HEK293T (cell line): ENCODE data around the gene SPATA21.

Source experiments
- ARNT ChIP-seq: fragments of 450-650 bp; IDR thresholded peaks from 2 replicates; pipeline ENCODE4 v1.6.1; 2017; ENCODE audit warnings: mild to moderate bottlenecking
- BHLHE40 ChIP-seq: fragments of 450-650 bp; IDR thresholded peaks from 2 replicates; pipeline ENCODE4 v1.6.1; 2016; ENCODE audit warnings: mild to moderate bottlenecking, moderate library complexity, borderline replicate concordance
- ELF4 ChIP-seq: fragments of 450-650 bp; IDR thresholded peaks from 2 replicates; pipeline ENCODE4 v1.6.1; 2017; ENCODE audit warnings: antibody characterized with exemption
- FOXA1 ChIP-seq: fragments of 450-650 bp; IDR thresholded peaks from 2 replicates; pipeline ENCODE4 v1.6.1; 2016; ENCODE audit warnings: mild to moderate bottlenecking
- FOXM1 ChIP-seq: fragments of 450-650 bp; IDR thresholded peaks from 2 replicates; pipeline ENCODE4 v1.6.1; 2017; ENCODE audit warnings: mild to moderate bottlenecking, borderline replicate concordance
- LEF1 ChIP-seq: fragments of 450-650 bp; IDR thresholded peaks from 2 replicates; pipeline ENCODE4 v1.6.1; 2017; ENCODE audit warnings: mild to moderate bottlenecking, borderline replicate concordance
- NFRKB ChIP-seq: fragments of 450-650 bp; IDR thresholded peaks from 2 replicates; pipeline ENCODE4 v1.6.1; 2016; ENCODE audit warnings: mild to moderate bottlenecking, moderate library complexity
- PKNOX1 ChIP-seq: fragments of 450-650 bp; IDR thresholded peaks from 2 replicates; pipeline ENCODE4 v1.6.1; 2016
- SP1 ChIP-seq: fragments of 450-650 bp; IDR thresholded peaks from 2 replicates; pipeline ENCODE4 v1.6.1; 2017
- SUZ12 ChIP-seq: fragments of 450-650 bp; IDR thresholded peaks from 2 replicates; pipeline ENCODE4 v1.6.1; 2016; ENCODE audit warnings: mild to moderate bottlenecking
- TARDBP ChIP-seq: fragments of 450-650 bp; IDR thresholded peaks from 2 replicates; pipeline ENCODE4 v1.6.1; 2016
- ZNF384 ChIP-seq: fragments of 450-650 bp; IDR thresholded peaks from 2 replicates; pipeline ENCODE4 v1.6.1; 2016

GRCh38 chr1:16354619-16355018, 82.6 kb downstream of the SPATA21 start:
- TF ChIP-seq ELF4 (no peak), ARNT (no peak), BHLHE40 (no peak), SP1 (no peak), PKNOX1 (no peak), TARDBP (no peak), FOXM1 (no peak), ZNF384 (no peak), LEF1 (no peak), SUZ12 (no peak), NFRKB (no peak), FOXA1 (no peak)
